AG04450 (cell line): ENCODE data around the gene SLC8A1. TPM values are rescaled to one million over a fixed set of nuclear protein-coding genes. Genes with fewer than 3 reads are reported as not detected.

Source experiments
- CTCF ChIA-PET: fragments of 300-600, 350-600 bp; formaldehyde crosslinking; extraction: SDS; loops from one replicate; lab custom pipeline; 2022; ENCODE audit warnings: antibody characterized with exemption, inconsistent platforms; lab: Charles Lee
- POLR2A ChIA-PET: fragments of 350-600 bp; formaldehyde crosslinking; extraction: SDS; loops from one replicate; lab custom pipeline; 2021; ENCODE audit warnings: antibody characterized with exemption, inconsistent platforms; lab: Yijun Ruan, JAX
- DNase-seq: peaks from one replicate; pipeline ENCODE4 v3.0.0-alpha.2; 2011; ENCODE audit warnings: low read depth, low spot score
- H3K27ac ChIP-seq: one replicate; pipeline ENCODE4 v1.5.1; 2012; ENCODE audit warnings: low read depth, low read length, control low read depth
- H3K27me3 ChIP-seq: one replicate; pipeline ENCODE4 v1.6.0; 2012; ENCODE audit warnings: low read length; ENCODE audit not compliant: control insufficient read depth, insufficient read depth
- H3K4me3 ChIP-seq: 2 replicates; pipeline ENCODE4 v1.5.1; 2011; ENCODE audit warnings: mild to moderate bottlenecking, low read depth, low read length, control low read depth
- H3K9me3 ChIP-seq: 2 replicates; pipeline ENCODE4 v1.5.1; 2012; ENCODE audit warnings: low read length; ENCODE audit not compliant: control insufficient read depth, insufficient read depth
- polyA plus RNA-seq: library from polyadenylated mRNA; depleted of rRNA; stranded (reverse); fragments of >200 nt; gene quantifications from 2 replicates; pipeline ENCODE4 v1.2.3, GENCODE V29; 2011
- TF ChIP-seq, protein P1 (sequence below): IDR thresholded peaks from 2 replicates; pipeline ENCODE4 v1.5.1; 2011; ENCODE audit warnings: low read depth, low read length, control low read depth, inconsistent platforms

Gene SLC8A1
- polyA plus RNA-seq, 1 experiment: 19.3 TPM

GRCh38 chr2:40450796-40451430 is 977 bp downstream of the SLC8A1 start:
- CTCF ChIA-PET: interaction anchor here (1.1 to 1.7 kb wide), 5 partner anchors 9 to 308 kb away, joined by 3 to 7 read pairs (median 4); no protein-coding TSS in a partner anchor
- TF ChIP-seq, protein P1, sequence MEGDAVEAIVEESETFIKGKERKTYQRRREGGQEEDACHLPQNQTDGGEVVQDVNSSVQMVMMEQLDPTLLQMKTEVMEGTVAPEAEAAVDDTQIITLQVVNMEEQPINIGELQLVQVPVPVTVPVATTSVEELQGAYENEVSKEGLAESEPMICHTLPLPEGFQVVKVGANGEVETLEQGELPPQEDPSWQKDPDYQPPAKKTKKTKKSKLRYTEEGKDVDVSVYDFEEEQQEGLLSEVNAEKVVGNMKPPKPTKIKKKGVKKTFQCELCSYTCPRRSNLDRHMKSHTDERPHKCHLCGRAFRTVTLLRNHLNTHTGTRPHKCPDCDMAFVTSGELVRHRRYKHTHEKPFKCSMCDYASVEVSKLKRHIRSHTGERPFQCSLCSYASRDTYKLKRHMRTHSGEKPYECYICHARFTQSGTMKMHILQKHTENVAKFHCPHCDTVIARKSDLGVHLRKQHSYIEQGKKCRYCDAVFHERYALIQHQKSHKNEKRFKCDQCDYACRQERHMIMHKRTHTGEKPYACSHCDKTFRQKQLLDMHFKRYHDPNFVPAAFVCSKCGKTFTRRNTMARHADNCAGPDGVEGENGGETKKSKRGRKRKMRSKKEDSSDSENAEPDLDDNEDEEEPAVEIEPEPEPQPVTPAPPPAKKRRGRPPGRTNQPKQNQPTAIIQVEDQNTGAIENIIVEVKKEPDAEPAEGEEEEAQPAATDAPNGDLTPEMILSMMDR: no peak
- Histone ChIP-seq H3K27ac (peak overlapping the region; percentile 74), H3K27me3 (no peaks in the 10 kb centered on the region), H3K4me3 (peak overlapping the region; percentile 84), H3K9me3 (no peaks in the 10 kb centered on the region; the same call in 1 of the 2 replicates)
- peak; percentile 42 for DNase-seq
- POLR2A ChIA-PET: interaction anchor here (0.5 to 2.6 kb wide), 12 partner anchors 16 to 537 kb away, joined by 3 to 9 read pairs (median 4); no protein-coding TSS in a partner anchor

- no peak for DNase-seq
- ChIA-PET CTCF (interaction anchor here (0.7 to 2.5 kb wide), 11 partner anchors 9 to 327 kb away, joined by 3 to 19 read pairs (median 4); no protein-coding TSS in a partner anchor), POLR2A (interaction anchor here (0.6 to 2.6 kb wide), 10 partner anchors 15 to 537 kb away, joined by 3 to 9 read pairs (median 4); no protein-coding TSS in a partner anchor)
- no peaks in the 10 kb centered on the region; the same call in 1 of the 2 replicates for H3K9me3 ChIP-seq
- H3K27me3 ChIP-seq: no peaks in the 10 kb centered on the region
- peak overlapping the region; percentile 84 for H3K4me3 ChIP-seq
- TF ChIP-seq, protein P1: 0 out of 2 replicates have a peak, but pooled peaks have one; percentile 15
- peak overlapping the region; percentile 74 for H3K27ac ChIP-seq
Observed at GRCh38 chr2:40450066-40450795, 1.7 kb downstream of the SLC8A1 start.

DNA sequence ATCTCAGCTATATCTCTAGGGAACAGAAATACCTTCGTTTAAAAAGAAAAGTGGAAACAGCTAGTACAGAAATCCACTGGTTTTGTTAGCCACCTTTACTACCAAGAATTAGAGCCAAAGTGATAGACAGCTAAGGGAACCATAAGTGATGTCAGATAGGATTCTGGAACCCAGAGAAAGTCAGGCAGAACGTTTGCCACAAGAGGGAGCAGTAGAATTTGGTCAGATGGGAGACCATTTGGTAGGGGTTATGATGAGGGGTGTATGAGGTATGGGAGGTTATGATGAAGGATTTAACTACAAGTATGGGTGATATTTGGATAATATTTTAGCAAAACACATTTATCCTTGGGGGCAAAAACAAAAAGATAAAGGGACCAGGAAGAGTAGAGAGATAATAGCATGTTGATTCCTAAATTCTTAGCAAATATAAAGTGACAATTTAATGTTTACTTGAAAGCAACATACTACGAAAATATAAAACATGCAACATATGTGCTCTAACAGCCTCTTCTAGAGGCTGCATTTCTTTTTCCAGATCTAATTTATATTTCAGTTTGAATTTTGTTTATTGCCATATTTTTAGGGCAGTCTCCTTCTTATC is 3.3 kb downstream of the SLC8A1 start:
- POLR2A ChIA-PET: interaction anchor here (0.7 kb wide), 1 partner anchor 117 kb away, joined by 4 read pairs; no protein-coding TSS in a partner anchor
- Histone ChIP-seq H3K27ac (no peak overlapping the region), H3K9me3 (no peaks in the 10 kb centered on the region; the same call in 1 of the 2 replicates), H3K27me3 (no peaks in the 10 kb centered on the region), H3K4me3 (no peak overlapping the region)
- TF ChIP-seq, protein P1: peak; percentile 67
- CTCF ChIA-PET: interaction anchor here (0.8 to 2.5 kb wide), 13 partner anchors 7 to 537 kb away, joined by 3 to 19 read pairs (median 4); no protein-coding TSS in a partner anchor
- DNase-seq: no peak

DNA sequence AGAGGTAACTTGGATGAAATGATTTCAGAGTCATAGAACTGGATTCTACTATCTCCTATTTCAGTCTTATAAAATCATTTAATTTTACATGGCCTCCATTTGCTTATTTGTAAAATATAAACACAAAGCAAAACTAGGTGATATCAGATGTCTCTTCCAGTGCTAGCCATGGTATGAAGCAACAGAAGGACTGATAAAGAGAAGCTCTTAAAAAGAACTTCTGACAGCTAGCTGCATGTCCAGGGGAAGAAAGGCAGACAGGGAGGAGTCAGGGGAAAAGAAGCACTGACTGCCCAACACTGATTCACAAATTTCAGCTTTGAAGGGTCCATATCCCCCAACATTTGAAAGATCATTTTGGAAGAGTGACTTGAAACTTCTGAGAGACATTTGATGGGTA is 6.4 kb downstream of the SLC8A1 start:
- Histone ChIP-seq H3K4me3 (no peak overlapping the region), H3K27me3 (no peaks in the 10 kb centered on the region), H3K9me3 (no peaks in the 10 kb centered on the region), H3K27ac (no peak overlapping the region)
- TF ChIP-seq, protein P1: no peak
- ChIA-PET POLR2A (no interaction called here), CTCF (interaction anchor here (1.1 kb wide), 1 partner anchor 232 kb away, joined by 3 read pairs; no protein-coding TSS in a partner anchor)
- no peak for DNase-seq
